ENCODE data around the gene MAPK11.

MAPK11 gene

GRCh38 chr22:50248196-50249081 lies 21.7 kb downstream of the MAPK11 start:
- TF ChIP-seq POLR2A (IDR thresholded peaks at IDR 0.05; ENCODE audit: low read depth, low read length) (no peak; the same call in 1 of the 2 replicates), POLR2AphosphoS5 (IDR thresholded peaks at IDR 0.05; ENCODE audit: low read depth, low read length) (no peak), TAF1 (IDR thresholded peaks at IDR 0.05; ENCODE audit: borderline replicate concordance, low read depth, low read length) (no peak)
- no peak for DNase-seq (ENCODE audit: insufficient read length)

GRCh38 chr22:50247748-50248147 lies 22.4 kb downstream of the MAPK11 start:
- DNase-seq (ENCODE audit: insufficient read length) (no peak), FAIRE-seq (peak; percentile 96)
- TF ChIP-seq POLR2AphosphoS5 (IDR thresholded peaks at IDR 0.05; ENCODE audit: low read depth, low read length) (peak; percentile 38; the same call in 1 of the 2 replicates), TAF1 (IDR thresholded peaks at IDR 0.05; ENCODE audit: borderline replicate concordance, low read depth, low read length) (no peak)

More at GRCh38 chr22:50248196-50249081, 21.7 kb downstream of the MAPK11 start:
- no peak for FAIRE-seq

GRCh38 chr22:50246242-50247175 lies 23.7 kb downstream of the MAPK11 start:
- DNase-seq (ENCODE audit: insufficient read length) (no peak), FAIRE-seq (peak; percentile 5)
- no peak; the same call in 1 of the 2 replicates for TF ChIP-seq POLR2A (IDR thresholded peaks at IDR 0.05; ENCODE audit: low read depth, low read length)
- TF ChIP-seq TAF1 (IDR thresholded peaks at IDR 0.05; ENCODE audit: borderline replicate concordance, low read depth, low read length): no peak
- 0 out of 2 replicates have a peak, but pooled peaks have one; percentile 19 for TF ChIP-seq POLR2AphosphoS5 (IDR thresholded peaks at IDR 0.05; ENCODE audit: low read depth, low read length)

- TF ChIP-seq TAF1 (IDR thresholded peaks at IDR 0.05; ENCODE audit: borderline replicate concordance, low read depth, low read length) (no peak), POLR2AphosphoS5 (IDR thresholded peaks at IDR 0.05; ENCODE audit: low read depth, low read length) (no peak), POLR2A (IDR thresholded peaks at IDR 0.05; ENCODE audit: low read depth, low read length) (no peak; the same call in 1 of the 2 replicates)
- FAIRE-seq: no peak
- no peak for DNase-seq (ENCODE audit: insufficient read length)
Observed at GRCh38 chr22:50245214-50246072, 24.7 kb downstream of the MAPK11 start.

GRCh38 chr22:50244420-50245213 lies 25.6 kb downstream of the MAPK11 start, which contains the start of gene TUBGCP6:
TUBGCP6 (minus strand) TSS chr22:50245023; CDS start chr22:50244459, 564 bp downstream.
- FAIRE-seq (peak; percentile 98), DNase-seq (ENCODE audit: insufficient read length) (peak; percentile 95)
- peak; percentile 92 for TF ChIP-seq POLR2A (IDR thresholded peaks at IDR 0.05; ENCODE audit: low read depth, low read length)
- TF ChIP-seq POLR2AphosphoS5 (IDR thresholded peaks at IDR 0.05; ENCODE audit: low read depth, low read length): peak; percentile 92
- TF ChIP-seq TAF1 (IDR thresholded peaks at IDR 0.05; ENCODE audit: borderline replicate concordance, low read depth, low read length): peak; percentile 81; the same call in 1 of the 2 replicates

- DNase-seq (ENCODE audit: insufficient read length) (no peak), FAIRE-seq (peak; percentile 91)
- TF ChIP-seq POLR2AphosphoS5 (IDR thresholded peaks at IDR 0.05; ENCODE audit: low read depth, low read length): no peak
- no peak for TF ChIP-seq TAF1 (IDR thresholded peaks at IDR 0.05; ENCODE audit: borderline replicate concordance, low read depth, low read length)
- no peak for TF ChIP-seq POLR2A (IDR thresholded peaks at IDR 0.05; ENCODE audit: low read depth, low read length)
Observed at GRCh38 chr22:50243685-50244419, 26.3 kb downstream of the MAPK11 start.

- FAIRE-seq: peak; percentile 53
- no peak for TF ChIP-seq POLR2A (IDR thresholded peaks at IDR 0.05; ENCODE audit: low read depth, low read length)
- no peak for TF ChIP-seq POLR2AphosphoS5 (IDR thresholded peaks at IDR 0.05; ENCODE audit: low read depth, low read length)
- TF ChIP-seq TAF1 (IDR thresholded peaks at IDR 0.05; ENCODE audit: borderline replicate concordance, low read depth, low read length): no peak
- DNase-seq (ENCODE audit: insufficient read length): no peak
Observed at GRCh38 chr22:50242406-50242949, 27.7 kb downstream of the MAPK11 start.

GRCh38 chr22:50238755-50239154 lies 31.4 kb downstream of the MAPK11 start:
- DNase-seq (ENCODE audit: insufficient read length): no peak
- no peak for FAIRE-seq
- TF ChIP-seq POLR2A (IDR thresholded peaks at IDR 0.05; ENCODE audit: low read depth, low read length): no peak
- TF ChIP-seq POLR2AphosphoS5 (IDR thresholded peaks at IDR 0.05; ENCODE audit: low read depth, low read length): no peak
